GM12878 (cell line): Measurements from ENCODE around the gene LRRC3. TPM values are rescaled to one million over a fixed set of nuclear protein-coding genes. Genes with fewer than 3 reads are reported as not detected.
A peak's percentile ranks its signal among the peaks of the same experiment; 100 is the strongest.

Experiments
- ATAC-seq: fragments of 200-7000 bp; cut with Tn5 transposase; 3 replicates; pipeline ENCODE4 v1.9.1; 2020; ENCODE audit warnings: mild to moderate bottlenecking, moderate library complexity
- BruUV-seq: library from RNA; stranded (reverse); fragments of 400-500 nt; replicated peaks from 2 replicates; lab custom pipeline; 2021; lab: Mats Ljungman, UMichigan
- CTCF ChIA-PET: fragments of 300-600 bp; sonication (Branson Sonifier 250); formaldehyde crosslinking; extraction: SDS; loops from one replicate; lab custom pipeline; 2021; ENCODE audit warnings: inconsistent platforms; lab: Yijun Ruan, JAX
- POLR2A ChIA-PET: fragments of 350-600 bp; formaldehyde crosslinking; extraction: SDS; loops from one replicate; lab custom pipeline; 2021; ENCODE audit warnings: inconsistent platforms; lab: Charles Lee
- RAD21 ChIA-PET: fragments of 300-600 bp; sonication (Branson Sonifier 250); formaldehyde crosslinking; loops from one replicate; lab custom pipeline; 2023; ENCODE audit warnings: antibody characterized with exemption; ENCODE audit not compliant: unreplicated experiment; lab: Charles Lee
- SMC1A ChIA-PET: fragments of 300-600 bp; sonication (Branson Sonifier 250); formaldehyde crosslinking; loops from one replicate; lab custom pipeline; 2023; ENCODE audit not compliant: unreplicated experiment, uncharacterized antibody; lab: Charles Lee
- DNase-seq: peaks from one replicate; pipeline ENCODE4 v3.0.0-alpha.2; 2011; ENCODE audit warnings: low read depth, low spot score
- FAIRE-seq: peaks from 3 replicates; lab custom pipeline; 2011; peaks lifted over from hg19 to GRCh38; lab: Jason Lieb, UNC
- H2AFZ ChIP-seq: 2 replicates; pipeline ENCODE4 v1.6.0; 2011; ENCODE audit warnings: low read depth, low read length, control low read depth; ENCODE audit not compliant: control insufficient read depth
- H3K27ac ChIP-seq: 2 replicates; pipeline ENCODE4 v1.5.1; 2011; ENCODE audit warnings: control low read depth; ENCODE audit not compliant: control insufficient read depth, insufficient read depth
- H3K27me3 ChIP-seq, 2 experiments: replicated peaks in 1 of 2; 2 replicates each; pipeline versions ENCODE4 v1.6.0 to v1.6.1; 2011; ENCODE audit warnings: low read length in 1 of 2; ENCODE audit not compliant: control insufficient read depth in 2 of 2, insufficient read depth in 2 of 2
- H3K36me3 ChIP-seq, 2 experiments: 2 replicates each; pipeline ENCODE4 v1.5.1; 2011; ENCODE audit warnings: low read length in 1 of 2; ENCODE audit not compliant: control insufficient read depth in 2 of 2, insufficient read depth in 2 of 2
- H3K4me1 ChIP-seq: 2 replicates; pipeline ENCODE4 v1.6.1; 2011; ENCODE audit warnings: mild to moderate bottlenecking, low read length, moderate library complexity, mixed read lengths; ENCODE audit not compliant: control insufficient read depth, insufficient read depth
- H3K4me2 ChIP-seq: 2 replicates; pipeline ENCODE4 v1.6.0; 2011; ENCODE audit warnings: control low read depth; ENCODE audit not compliant: control insufficient read depth, insufficient read depth
- H3K4me3 ChIP-seq: fragments of 200-600 bp; sonication (generic); 2 replicates; pipeline ENCODE4 v1.5.1; 2016
- H3K79me2 ChIP-seq: 2 replicates; pipeline ENCODE4 v1.6.0; 2011; ENCODE audit warnings: low read length; ENCODE audit not compliant: control insufficient read depth, insufficient read depth
- H3K9ac ChIP-seq: 2 replicates; pipeline ENCODE4 v1.8.0; 2011; ENCODE audit warnings: low read length, control low read depth, mixed read lengths; ENCODE audit not compliant: control insufficient read depth, insufficient read depth
- H3K9me3 ChIP-seq: replicated peaks from 3 replicates; pipeline ENCODE4 v1.5.1; 2011; ENCODE audit warnings: mild to moderate bottlenecking, low read length; ENCODE audit not compliant: control insufficient read depth, insufficient read depth
- H4K20me1 ChIP-seq: 2 replicates; pipeline ENCODE4 v1.6.0; 2011; ENCODE audit not compliant: control insufficient read depth, insufficient read depth
- ATF2 ChIP-seq: IDR thresholded peaks from 2 replicates; pipeline ENCODE4 v1.6.1; 2012; ENCODE audit warnings: low read length, inconsistent platforms
- BACH1 ChIP-seq: fragments of 450-650 bp; IDR thresholded peaks from 2 replicates; pipeline ENCODE4 v1.6.1; 2017; ENCODE audit warnings: mild to moderate bottlenecking, borderline replicate concordance
- BCLAF1 ChIP-seq: fragments of 450-650 bp; IDR thresholded peaks from 2 replicates; pipeline ENCODE4 v1.6.1; 2017; ENCODE audit warnings: antibody characterized with exemption, mild to moderate bottlenecking, moderate library complexity
- CBX3 ChIP-seq: fragments of 200-600 bp; sonication (generic); IDR thresholded peaks from 2 replicates; pipeline ENCODE4 v1.6.1; 2016; ENCODE audit warnings: low read depth, borderline replicate concordance
- CHD1 ChIP-seq: IDR thresholded peaks from 2 replicates; pipeline ENCODE4 v1.6.1; 2012; ENCODE audit warnings: low read depth, low read length, improper control_type of control experiment
- CREB1 ChIP-seq: IDR thresholded peaks from 2 replicates; pipeline ENCODE4 v1.6.1; 2012; ENCODE audit warnings: low read depth, mild to moderate bottlenecking, inconsistent platforms
- DPF2 ChIP-seq: fragments of 450-650 bp; IDR thresholded peaks from 2 replicates; pipeline ENCODE4 v1.6.1; 2017; ENCODE audit warnings: mild to moderate bottlenecking
- NRF1 ChIP-seq: conservative IDR thresholded peaks from 2 replicates; pipeline ENCODE4 v1.6.1; 2011; ENCODE audit warnings: mild to moderate bottlenecking, low read depth, low read length, improper control_type of control experiment
- PBX3 ChIP-seq: IDR thresholded peaks from 2 replicates; pipeline ENCODE4 v1.6.1; 2011; ENCODE audit warnings: mild to moderate bottlenecking, low read depth, low read length, moderate library complexity; ENCODE audit not compliant: insufficient replicate concordance
- SUPT20H ChIP-seq: IDR thresholded peaks from 2 replicates; pipeline ENCODE4 v1.6.1; 2011; ENCODE audit warnings: low read depth, mild to moderate bottlenecking, low read length, moderate library complexity, borderline replicate concordance; ENCODE audit not compliant: control insufficient read depth
- SUZ12 ChIP-seq: fragments of 200-600 bp; sonication (generic); IDR thresholded peaks from one replicate; pipeline ENCODE4 v1.6.1; 2018; ENCODE audit warnings: antibody characterized with exemption, mild to moderate bottlenecking; ENCODE audit not compliant: unreplicated experiment
- TCF12 ChIP-seq: IDR thresholded peaks from 2 replicates; pipeline ENCODE4 v1.6.1; 2011; ENCODE audit warnings: low read depth, mild to moderate bottlenecking, low read length
- ZBTB40 ChIP-seq: fragments of 450-650 bp; IDR thresholded peaks from 2 replicates; pipeline ENCODE4 v1.6.1; 2016; ENCODE audit warnings: mild to moderate bottlenecking, moderate library complexity, borderline replicate concordance
- WGBS: methylation state at CpG from one replicate; pipeline ENCODE4 v1.1.6; 2016; ENCODE audit warnings: low lambda C conversion rate; ENCODE audit not compliant: insufficient replicate concordance, insufficient coverage; ENCODE audit errors: missing lambda C conversion rate; 5-methylcytosine and 5-hydroxymethylcytosine counted together
- in situ Hi-C: fragments of 300-500 bp; cut with MboI; formaldehyde crosslinking; loops from 9 replicates; pipeline ENCODE4 v1.14.3; 2018; ENCODE audit warnings: mixed read lengths
- intact Hi-C: fragments of 100-400 bp; cut with micrococcal nuclease; formaldehyde crosslinking; loops from one replicate; pipeline ENCODE4 v1.14.2; 2022; ENCODE audit not compliant: unreplicated experiment
- polyA plus RNA-seq, 11 experiments: library from polyadenylated mRNA; depleted of rRNA in 4 of 11; unstranded in 6 of 11; stranded (reverse) in 5 of 11; fragments of >200 nt; fragmentation: Nextera tagmentation in 4 of 11; fragmentation: Illumina TruSeq in 1 of 11; extraction: Ambion mirVana in 4 of 11; extraction: Trizol in 1 of 11; gene quantifications; 1 replicate in 1 of 11; 2 replicates in 10 of 11; pipeline versions ENCODE4 v1.2.1 to v1.2.3, GENCODE V29; 2011 to 2016; ENCODE audit warnings: inconsistent platforms in 2 of 11, missing spikeins in 2 of 11, low read depth in 1 of 11
- total RNA-seq, 4 experiments: library from RNA; depleted of rRNA in 3 of 4; stranded (reverse); fragments of >200 nt in 3 of 4; fragmentation: Illumina TruSeq in 1 of 4; extraction: Trizol in 1 of 4; gene quantifications; 2 replicates each; pipeline versions ENCODE4 v1.2.1 to v1.2.3, GENCODE V29; 2013 to 2021

The LRRC3 gene
- total and polyA plus RNA-seq, 10 of the 15 experiments (the other 5 are each of a cell fraction or from before 2014, with no cell fraction given): 0.02 to 0.31 (median 0.09) TPM; not detected in 1

GRCh38 chr21:44419679-44420078, 35.6 kb upstream of the LRRC3 start:
- Histone ChIP-seq H2AFZ (no peak overlapping the region), H4K20me1 (no peaks in the 10 kb centered on the region), H3K79me2 (no peaks in the 10 kb centered on the region), H3K27me3 (no peaks in the 10 kb centered on the region), H3K4me3 (no peak overlapping the region), H3K9me3 (no peaks in the 10 kb centered on the region; the same call in 2 of the 3 replicates), H3K9ac (no peak overlapping the region), H3K27ac (no peak overlapping the region), H3K36me3 (no peaks in the 10 kb centered on the region; a peak in 1 of 4 replicates), H3K4me1 (no peaks in the 10 kb centered on the region; the same call in 1 of the 2 replicates), H3K4me2 (no peak overlapping the region)
- ChIA-PET POLR2A (no interaction called here), CTCF (no interaction called here), SMC1A (no interaction called here), RAD21 (no interaction called here)
- intact Hi-C loops (no loop called here), in situ Hi-C loops (loop anchor here (5.0 kb wide), 1 partner anchor 47 kb away; no protein-coding TSS in a partner anchor)
- WGBS: 58% methylated on average over 3 of the region's 3 CpGs
- DNase-seq (no peak), ATAC-seq (no peak), FAIRE-seq (peak; percentile 89)
- BruUV-seq: no TSS peak
- TF ChIP-seq CREB1 (no peak), CBX3 (no peak), BCLAF1 (no peak), ATF2 (no peak), ZBTB40 (no peak), NRF1 (no peak), DPF2 (no peak), CHD1 (no peak), PBX3 (no peak), SUPT20H (no peak), BACH1 (no peak), TCF12 (no peak), SUZ12 (no peak)
